Left cardiac atrium (tissue), 4 donors: ENCODE measurements around the gene TMEM131L. TPM values are rescaled to one million over a fixed set of nuclear protein-coding genes. Genes with fewer than 3 reads are reported as not detected.
"Not testable (repeated sequence)": the region's sequence is repeated elsewhere in the genome, so short reads cannot be mapped to it uniquely, and the experiment has no call there.

Experiments
- ATAC-seq, 2 donors: fragments of 200-7000 bp; cut with Tn5 transposase; one replicate each; pipeline ENCODE4 v1.9.1; 2020; ENCODE audit warnings: mild to moderate bottlenecking in 2 of 2, moderate library complexity in 2 of 2
- DNase-seq: peaks from one replicate; pipeline ENCODE4 v3.0.0-alpha.2; 2020
- intact Hi-C, 2 donors: fragments of 100-400 bp; cut with DNase I; formaldehyde crosslinking; loops; one replicate each; pipeline versions ENCODE4 v1.14.1 to v1.15.1; 2022 to 2023
- total RNA-seq, 2 donors: library from RNA; stranded (reverse); fragmentation: NEBNext Ultra II Directional; extraction: Animal tissue kit (Norgen Biotek cat#: 25700); gene quantifications; one replicate each; pipeline ENCODE4 v1.2.1, GENCODE V29; 2021
- donor health status: DM: no; HTN: yes; CAD: no.
- donor health status: DM: no; HTN: yes; CAD: no; lungs with severe emphysema.
- donor health status: DM: yes; HTN: yes; CAD: no.
- donor health status: Dilated cardiomyopathy.

TMEM131L gene
- total RNA-seq, 2 donors from 2014 or later, result 8.1 to 13.1 TPM

DNA sequence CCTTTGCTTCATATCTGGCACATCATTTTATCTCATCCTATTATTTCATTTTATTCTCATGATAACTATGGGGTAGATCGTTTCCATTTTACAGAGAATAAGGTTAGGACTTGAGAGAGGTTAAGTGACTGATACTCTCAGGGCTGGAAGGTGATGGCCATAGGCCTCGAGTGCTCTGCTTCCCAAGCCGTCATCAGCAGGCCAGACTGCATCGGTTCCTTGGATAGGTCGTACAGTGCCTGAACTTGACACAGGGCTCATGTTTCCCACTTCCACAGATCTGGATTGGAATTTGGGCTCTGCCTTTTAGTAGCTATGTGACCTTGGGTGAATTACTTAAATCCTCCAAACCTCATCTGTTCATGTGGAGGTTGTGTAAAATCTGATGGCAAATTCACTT lies 81.4 kb downstream of the TMEM131L start:
- ATAC-seq (peak in 1 of 2 donors; percentile 45), DNase-seq (no peak)
- intact Hi-C loops, result no loop called here

GRCh38 chr4:153548907-153549306 lies 82.7 kb downstream of the TMEM131L start:
- intact Hi-C loops, DNase-seq, ATAC-seq: not testable (repeated sequence)

DNA sequence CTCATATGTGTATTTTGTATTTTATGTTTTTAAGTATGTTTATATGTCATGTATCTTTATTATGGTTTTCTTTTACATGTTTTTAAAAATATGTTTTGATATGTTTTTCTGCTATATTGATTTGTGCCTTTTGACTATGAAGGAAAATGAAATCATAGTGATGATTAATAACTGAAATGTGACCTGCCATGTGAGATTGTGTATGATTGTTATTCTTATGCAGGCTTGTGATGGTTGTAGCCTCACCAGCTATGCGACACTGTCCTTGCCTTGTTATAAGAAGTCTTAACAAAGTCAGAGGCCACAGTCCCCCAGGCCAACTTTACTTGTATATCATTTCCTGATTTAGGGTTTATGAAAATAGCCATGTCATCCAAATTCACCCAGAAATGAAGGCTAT lies 83.2 kb downstream of the TMEM131L start:
- ATAC-seq (no peak), DNase-seq (no peak)
- intact Hi-C loops, result no loop called here

DNA sequence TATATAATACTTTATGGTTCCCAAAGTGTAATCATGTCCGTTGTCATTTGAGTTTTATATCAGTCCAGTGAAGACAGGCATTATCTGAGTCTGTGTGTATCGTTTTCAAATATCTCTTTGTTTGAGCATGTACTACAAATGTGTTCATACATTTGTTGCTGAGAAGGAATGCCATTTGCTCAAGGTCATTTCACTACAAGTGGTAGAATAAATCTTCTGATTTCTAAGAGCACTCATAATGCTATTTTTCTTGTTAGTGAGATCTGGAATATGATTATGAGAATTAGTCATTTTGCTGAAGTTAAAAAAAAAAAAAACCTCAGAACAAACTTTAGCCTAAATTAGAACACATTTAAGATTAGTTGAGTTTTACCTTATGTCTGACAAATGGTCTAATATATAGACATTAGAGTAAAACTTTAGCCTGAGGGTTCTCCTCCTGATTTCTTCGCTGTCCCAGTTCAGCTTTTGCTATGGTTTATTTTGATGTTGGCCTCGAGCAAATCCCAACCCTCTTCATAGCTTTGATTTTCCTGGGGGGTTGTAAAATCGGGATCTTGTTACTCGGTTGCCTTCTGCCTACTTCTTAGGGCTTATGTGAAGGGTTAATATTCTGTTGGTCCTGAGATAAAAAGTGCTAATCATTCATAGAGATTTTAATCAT lies 87.1 kb downstream of the TMEM131L start:
- intact Hi-C loops, result no loop called here
- ATAC-seq, result no peak
- no peak for DNase-seq

DNA sequence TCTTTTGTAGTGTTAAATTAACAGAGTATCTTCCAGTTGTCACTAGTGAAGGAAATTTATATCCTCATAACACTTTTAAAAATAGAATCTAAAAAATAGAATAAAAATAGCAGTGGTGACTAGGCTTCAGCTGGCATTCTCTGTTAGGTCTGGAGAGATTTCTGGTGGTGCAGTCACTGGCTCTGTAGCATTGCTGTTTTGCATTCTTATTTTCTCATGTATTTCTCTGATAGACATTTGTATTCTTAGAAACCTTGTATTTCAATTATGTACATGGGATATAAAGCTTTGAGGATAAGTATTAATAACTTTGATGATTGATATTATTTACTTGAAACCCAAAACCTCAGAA lies 87.6 kb downstream of the TMEM131L start:
- peak; percentile 58 to 62 for ATAC-seq
- intact Hi-C loops, result no loop called here

DNA sequence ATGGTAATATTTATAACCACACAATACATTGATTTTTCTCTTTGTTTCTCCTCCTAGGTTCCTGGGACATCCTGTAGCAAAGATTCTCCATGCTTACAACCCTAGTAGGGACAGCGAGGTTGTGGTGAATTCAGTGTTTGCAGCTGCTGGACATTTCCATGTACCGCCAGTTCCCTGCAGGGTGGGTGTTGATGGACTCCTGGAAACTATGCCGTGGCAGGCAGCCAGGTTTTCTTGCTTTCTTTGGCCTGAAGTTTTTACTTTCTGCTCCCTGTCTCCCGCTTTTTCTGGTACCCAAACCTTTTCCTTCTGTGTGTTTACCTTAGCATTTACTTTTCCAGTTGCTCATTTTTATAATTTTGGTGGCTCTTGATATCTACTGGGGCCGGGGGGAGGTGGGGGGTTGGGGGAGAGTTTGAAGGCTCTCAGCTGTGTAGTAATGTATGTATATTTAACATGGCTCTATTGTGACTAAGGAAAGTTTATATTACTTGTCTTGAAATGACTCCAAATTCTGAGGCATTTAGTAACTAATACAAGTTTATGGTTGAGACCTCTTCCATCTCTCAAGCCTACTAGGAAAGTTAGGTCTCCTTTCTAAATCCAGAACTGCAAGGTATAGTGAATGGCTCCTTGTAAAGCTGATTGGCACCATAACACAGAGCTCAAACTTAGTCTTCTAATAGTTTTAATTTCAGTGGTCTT lies 89.7 kb downstream of the TMEM131L start:
- ATAC-seq (peak; percentile 91 to 92), DNase-seq (peak; percentile 88)
- intact Hi-C loops, result no loop called here

More for the DNA sequence above, 87.6 kb downstream of the TMEM131L start:
- DNase-seq, result no peak

DNA sequence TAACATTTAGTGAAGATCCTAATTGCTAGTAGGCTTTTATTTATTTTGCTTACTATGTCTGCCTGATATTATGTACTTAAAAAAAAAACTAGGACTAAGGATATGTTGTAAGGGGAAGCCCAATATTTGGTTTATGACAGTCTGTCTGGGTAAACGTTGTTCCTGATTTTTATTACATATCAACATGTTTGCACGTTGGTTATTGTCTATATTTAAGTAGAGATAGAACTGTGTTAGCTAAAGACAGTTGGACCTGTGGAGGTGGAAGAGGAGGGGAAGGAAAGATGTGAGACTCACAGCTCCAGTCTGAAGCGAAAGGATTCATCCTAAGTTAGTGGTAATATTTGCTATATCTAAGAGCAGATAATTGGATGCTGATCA lies 90.3 kb downstream of the TMEM131L start:
- ATAC-seq, result no peak
- DNase-seq, result no peak
- intact Hi-C loops, result no loop called here

GRCh38 chr4:153560908-153561307 lies 94.7 kb downstream of the TMEM131L start:
- ATAC-seq (no peak), DNase-seq (no peak)
- intact Hi-C loops, result no loop called here

- DNase-seq (peak; percentile 28), ATAC-seq (peak; percentile 46 to 78)
These were observed 98.7 kb downstream of the TMEM131L start for GRCh38 chr4:153564630-153565525.

GRCh38 chr4:153566631-153567150 lies 100.5 kb downstream of the TMEM131L start:
- DNase-seq (no peak), ATAC-seq (peak in 1 of 2 donors; percentile 10)
- intact Hi-C loops, result loop anchor here in 1 of 2 donors (5.0 kb wide), 1 partner anchor 99 kb away; the partner anchor contains the start of gene TMEM131L

More at GRCh38 chr4:153564630-153565525, 98.7 kb downstream of the TMEM131L start:
- intact Hi-C loops, result loop anchor here in 1 of 2 donors (5.0 kb wide), 1 partner anchor 98 kb away; the partner anchor contains the start of gene TMEM131L

GRCh38 chr4:153567660-153568059 lies 101.5 kb downstream of the TMEM131L start:
- DNase-seq, ATAC-seq: not testable (repeated sequence)
- intact Hi-C loops, result loop anchor here in 1 of 2 donors (5.0 kb wide), 1 partner anchor 100 kb away; the partner anchor contains the start of gene TMEM131L

- DNase-seq (no peak), ATAC-seq (no peak)
- intact Hi-C loops, result loop anchor here in 1 of 2 donors (5.0 to 10.0 kb wide), 2 partner anchors 103 to 136 kb away; partner anchors contain the start of gene TMEM131L
These were observed 104.2 kb downstream of the TMEM131L start for GRCh38 chr4:153570228-153570973.

DNA sequence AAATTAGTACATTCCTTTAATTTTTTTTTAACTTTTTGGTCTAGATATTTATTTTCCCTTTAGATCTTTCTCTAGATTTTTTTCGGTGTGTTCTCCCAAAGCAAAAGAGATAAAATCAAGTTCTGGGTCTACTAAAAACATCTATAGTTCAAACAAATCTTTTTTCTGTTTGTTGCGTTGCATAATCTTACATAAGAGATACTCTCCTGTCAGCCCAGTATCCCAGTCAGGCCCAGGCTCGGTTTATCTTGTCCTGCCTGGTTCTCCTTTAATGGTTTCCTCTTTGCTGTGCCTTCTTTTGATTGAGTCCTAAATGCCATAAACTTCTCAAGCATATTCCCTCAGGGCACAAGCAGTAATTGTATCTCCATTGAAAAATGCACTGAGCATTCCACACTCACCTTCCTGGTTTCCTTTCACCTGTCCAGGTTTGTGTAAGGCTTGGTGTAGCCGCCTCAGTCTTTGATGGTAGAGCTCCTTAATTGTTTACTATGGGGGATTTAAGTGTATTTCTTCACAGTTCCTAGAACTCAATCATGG lies 104.9 kb downstream of the TMEM131L start:
- intact Hi-C loops, result loop anchor here in 1 of 2 donors (5.0 to 10.0 kb wide), 2 partner anchors 104 to 136 kb away; partner anchors contain the start of gene TMEM131L
- ATAC-seq, result no peak
- no peak for DNase-seq

DNA sequence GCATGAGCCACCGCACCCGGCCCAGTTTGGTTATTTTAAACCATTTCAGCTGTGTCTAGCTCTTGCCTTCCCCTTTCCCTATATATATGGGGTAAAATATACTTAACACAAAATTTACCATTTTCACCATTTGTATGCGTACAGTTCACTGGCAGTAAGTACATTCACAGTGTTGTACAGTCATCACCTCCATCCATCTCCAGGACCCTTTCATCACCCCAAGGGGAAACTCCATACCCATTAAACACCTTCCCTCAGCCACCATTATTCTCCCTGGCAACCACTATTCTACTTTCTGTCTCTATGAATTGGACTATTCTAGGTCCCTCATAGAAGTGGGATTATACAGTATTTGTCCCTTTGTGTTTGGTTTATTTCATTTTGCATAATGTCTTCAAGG lies 106.4 kb downstream of the TMEM131L start:
- ATAC-seq (no peak), DNase-seq (no peak)
- intact Hi-C loops, result loop anchor here in 1 of 2 donors (5.0 to 10.0 kb wide), 2 partner anchors 105 to 138 kb away; partner anchors contain the start of gene TMEM131L

- peak; percentile 70 to 75 for ATAC-seq
- intact Hi-C loops, result loop anchor here in 1 of 2 donors (5.0 to 10.0 kb wide), 2 partner anchors 106 to 138 kb away; partner anchors contain the start of gene TMEM131L
- peak; percentile 36 for DNase-seq
These were observed 107.1 kb downstream of the TMEM131L start for GRCh38 chr4:153573221-153573620.

GRCh38 chr4:153573881-153574802 lies 108.0 kb downstream of the TMEM131L start:
- ATAC-seq (peak; percentile 87 to 92), DNase-seq (peak; percentile 63)
- intact Hi-C loops, result loop anchor here (1.0 to 10.0 kb wide), 5 partner anchors 107 to 230 kb away; partner anchors contain the start of genes MND1 (in 2 of the 2) and TMEM131L (in 1 of the 2)

DNA sequence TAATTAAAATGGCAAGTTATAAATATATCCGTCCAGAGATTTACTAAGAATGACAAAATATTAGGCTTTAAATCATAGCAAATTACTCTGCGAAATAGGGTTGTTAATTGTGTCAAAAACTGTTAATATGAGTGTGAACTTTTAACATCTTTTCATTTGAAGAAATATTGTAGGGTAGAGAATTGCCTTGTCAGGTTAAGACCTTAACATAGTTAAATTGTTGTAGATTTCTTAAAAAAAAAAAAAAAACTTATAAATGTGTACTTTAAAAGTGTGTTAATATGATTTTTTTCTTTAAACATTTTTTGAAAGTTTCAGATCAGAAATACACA lies 110.2 kb downstream of the TMEM131L start:
- ATAC-seq (no peak), DNase-seq (no peak)
- intact Hi-C loops, result loop anchor here (5.0 to 10.0 kb wide), 2 partner anchors 142 to 429 kb away; no protein-coding TSS in a partner anchor
